GM12878 (cell line): Measurements from ENCODE around the gene LAMC3. TPM values are rescaled to one million over a fixed set of nuclear protein-coding genes. Genes with fewer than 3 reads are reported as not detected.

Experiments used
- ATAC-seq: fragments of 200-7000 bp; cut with Tn5 transposase; 3 replicates; pipeline ENCODE4 v1.9.1; 2020; ENCODE audit warnings: mild to moderate bottlenecking, moderate library complexity
- BruUV-seq: library from RNA; stranded (reverse); fragments of 400-500 nt; replicated peaks from 2 replicates; lab custom pipeline; 2021; lab: Mats Ljungman, UMichigan
- CTCF ChIA-PET: fragments of 300-600 bp; sonication (Branson Sonifier 250); formaldehyde crosslinking; extraction: SDS; loops from one replicate; lab custom pipeline; 2021; ENCODE audit warnings: inconsistent platforms; lab: Yijun Ruan, JAX
- POLR2A ChIA-PET: fragments of 350-600 bp; formaldehyde crosslinking; extraction: SDS; loops from one replicate; lab custom pipeline; 2021; ENCODE audit warnings: inconsistent platforms; lab: Charles Lee
- RAD21 ChIA-PET: fragments of 300-600 bp; sonication (Branson Sonifier 250); formaldehyde crosslinking; loops from one replicate; lab custom pipeline; 2023; ENCODE audit warnings: antibody characterized with exemption; ENCODE audit not compliant: unreplicated experiment; lab: Charles Lee
- SMC1A ChIA-PET: fragments of 300-600 bp; sonication (Branson Sonifier 250); formaldehyde crosslinking; loops from one replicate; lab custom pipeline; 2023; ENCODE audit not compliant: unreplicated experiment, uncharacterized antibody; lab: Charles Lee
- DNase-seq: peaks from one replicate; pipeline ENCODE4 v3.0.0-alpha.2; 2011; ENCODE audit warnings: low read depth, low spot score
- FAIRE-seq: peaks from 3 replicates; lab custom pipeline; 2011; peaks lifted over from hg19 to GRCh38; lab: Jason Lieb, UNC
- H2AFZ ChIP-seq: 2 replicates; pipeline ENCODE4 v1.6.0; 2011; ENCODE audit warnings: low read depth, low read length, control low read depth; ENCODE audit not compliant: control insufficient read depth
- H3K27ac ChIP-seq: 2 replicates; pipeline ENCODE4 v1.5.1; 2011; ENCODE audit warnings: control low read depth; ENCODE audit not compliant: control insufficient read depth, insufficient read depth
- H3K27me3 ChIP-seq, 2 experiments: replicated peaks in 1 of 2; 2 replicates each; pipeline versions ENCODE4 v1.6.0 to v1.6.1; 2011; ENCODE audit warnings: low read length in 1 of 2; ENCODE audit not compliant: control insufficient read depth in 2 of 2, insufficient read depth in 2 of 2
- H3K36me3 ChIP-seq, 2 experiments: 2 replicates each; pipeline ENCODE4 v1.5.1; 2011; ENCODE audit warnings: low read length in 1 of 2; ENCODE audit not compliant: control insufficient read depth in 2 of 2, insufficient read depth in 2 of 2
- H3K4me1 ChIP-seq: 2 replicates; pipeline ENCODE4 v1.6.1; 2011; ENCODE audit warnings: mild to moderate bottlenecking, low read length, moderate library complexity, mixed read lengths; ENCODE audit not compliant: control insufficient read depth, insufficient read depth
- H3K4me2 ChIP-seq: 2 replicates; pipeline ENCODE4 v1.6.0; 2011; ENCODE audit warnings: control low read depth; ENCODE audit not compliant: control insufficient read depth, insufficient read depth
- H3K4me3 ChIP-seq: fragments of 200-600 bp; sonication (generic); 2 replicates; pipeline ENCODE4 v1.5.1; 2016
- H3K79me2 ChIP-seq: 2 replicates; pipeline ENCODE4 v1.6.0; 2011; ENCODE audit warnings: low read length; ENCODE audit not compliant: control insufficient read depth, insufficient read depth
- H3K9ac ChIP-seq: 2 replicates; pipeline ENCODE4 v1.8.0; 2011; ENCODE audit warnings: low read length, control low read depth, mixed read lengths; ENCODE audit not compliant: control insufficient read depth, insufficient read depth
- H3K9me3 ChIP-seq: replicated peaks from 3 replicates; pipeline ENCODE4 v1.5.1; 2011; ENCODE audit warnings: mild to moderate bottlenecking, low read length; ENCODE audit not compliant: control insufficient read depth, insufficient read depth
- H4K20me1 ChIP-seq: 2 replicates; pipeline ENCODE4 v1.6.0; 2011; ENCODE audit not compliant: control insufficient read depth, insufficient read depth
- CEBPZ ChIP-seq: fragments of 150-350 bp; IDR thresholded peaks from 2 replicates; pipeline ENCODE4 v1.6.1; 2016; ENCODE audit warnings: low read depth, low read length
- CHD1 ChIP-seq: IDR thresholded peaks from 2 replicates; pipeline ENCODE4 v1.6.1; 2012; ENCODE audit warnings: low read depth, low read length, improper control_type of control experiment
- CHD4 ChIP-seq: fragments of 200-600 bp; sonication (generic); IDR thresholded peaks from 2 replicates; pipeline ENCODE4 v1.6.1; 2016; ENCODE audit warnings: mild to moderate bottlenecking
- KLF5 ChIP-seq: fragments of 450-650 bp; IDR thresholded peaks from 2 replicates; pipeline ENCODE4 v1.6.1; 2014; ENCODE audit warnings: mild to moderate bottlenecking; ENCODE audit not compliant: partially characterized antibody
- NFYA ChIP-seq: IDR thresholded peaks from 2 replicates; pipeline ENCODE4 v1.6.1; 2011; ENCODE audit warnings: low read depth, mild to moderate bottlenecking, low read length, improper control_type of control experiment, borderline replicate concordance
- NKRF ChIP-seq: fragments of 450-650 bp; conservative IDR thresholded peaks from 2 replicates; pipeline ENCODE4 v1.6.1; 2017; ENCODE audit warnings: mild to moderate bottlenecking, moderate library complexity
- NRF1 ChIP-seq: conservative IDR thresholded peaks from 2 replicates; pipeline ENCODE4 v1.6.1; 2011; ENCODE audit warnings: mild to moderate bottlenecking, low read depth, low read length, improper control_type of control experiment
- PBX3 ChIP-seq: IDR thresholded peaks from 2 replicates; pipeline ENCODE4 v1.6.1; 2011; ENCODE audit warnings: mild to moderate bottlenecking, low read depth, low read length, moderate library complexity; ENCODE audit not compliant: insufficient replicate concordance
- PKNOX1 ChIP-seq: fragments of 450-650 bp; IDR thresholded peaks from 2 replicates; pipeline ENCODE4 v1.6.1; 2016; ENCODE audit warnings: mild to moderate bottlenecking
- STAT1 ChIP-seq: fragments of 450-650 bp; conservative IDR thresholded peaks from 2 replicates; pipeline ENCODE4 v1.6.1; 2014; ENCODE audit warnings: antibody characterized with exemption, mild to moderate bottlenecking
- USF2 ChIP-seq: IDR thresholded peaks from 2 replicates; pipeline ENCODE4 v1.6.1; 2011; ENCODE audit warnings: low read depth, low read length, improper control_type of control experiment, borderline replicate concordance
- ZNF384 ChIP-seq: IDR thresholded peaks from 2 replicates; pipeline ENCODE4 v1.6.1; 2012; ENCODE audit warnings: low read depth, mild to moderate bottlenecking, low read length, improper control_type of control experiment, borderline replicate concordance
- WGBS: methylation state at CpG from one replicate; pipeline ENCODE4 v1.1.6; 2016; ENCODE audit warnings: low lambda C conversion rate; ENCODE audit not compliant: insufficient replicate concordance, insufficient coverage; ENCODE audit errors: missing lambda C conversion rate; 5-methylcytosine and 5-hydroxymethylcytosine counted together
- in situ Hi-C: fragments of 300-500 bp; cut with MboI; formaldehyde crosslinking; loops from 9 replicates; pipeline ENCODE4 v1.14.3; 2018; ENCODE audit warnings: mixed read lengths
- intact Hi-C: fragments of 100-400 bp; cut with micrococcal nuclease; formaldehyde crosslinking; loops from one replicate; pipeline ENCODE4 v1.14.2; 2022; ENCODE audit not compliant: unreplicated experiment
- polyA plus RNA-seq, 11 experiments: library from polyadenylated mRNA; depleted of rRNA in 4 of 11; unstranded in 6 of 11; stranded (reverse) in 5 of 11; fragments of >200 nt; fragmentation: Nextera tagmentation in 4 of 11; fragmentation: Illumina TruSeq in 1 of 11; extraction: Ambion mirVana in 4 of 11; extraction: Trizol in 1 of 11; gene quantifications; 1 replicate in 1 of 11; 2 replicates in 10 of 11; pipeline versions ENCODE4 v1.2.1 to v1.2.3, GENCODE V29; 2011 to 2016; ENCODE audit warnings: inconsistent platforms in 2 of 11, missing spikeins in 2 of 11, low read depth in 1 of 11
- total RNA-seq, 4 experiments: library from RNA; depleted of rRNA in 3 of 4; stranded (reverse); fragments of >200 nt in 3 of 4; fragmentation: Illumina TruSeq in 1 of 4; extraction: Trizol in 1 of 4; gene quantifications; 2 replicates each; pipeline versions ENCODE4 v1.2.1 to v1.2.3, GENCODE V29; 2013 to 2021

The LAMC3 gene
- total and polyA plus RNA-seq, 10 of the 15 experiments (the other 5 are each of a cell fraction or from before 2014, with no cell fraction given), result under 0.01 to 0.08 TPM; not detected in 8

- TF ChIP-seq CEBPZ, result no peak
- TF ChIP-seq, all 136 proteins: peak for 0
Measured at GRCh38 chr9:131027872-131028179, 18.9 kb downstream of the LAMC3 start (continued).

- DNase-seq (no peak), ATAC-seq (no peak), FAIRE-seq (no peak)
- Histone ChIP-seq H3K36me3 (no peaks in the 10 kb centered on the region), H3K9ac (no peak overlapping the region), H3K4me2 (no peak overlapping the region), H3K27ac (no peak overlapping the region), H2AFZ (no peak overlapping the region), H3K79me2 (no peaks in the 10 kb centered on the region), H3K4me1 (no peaks in the 10 kb centered on the region), H3K27me3 (peaks cover 0 to 2% of the 10 kb centered on the region in 2 experiments; a peak in 2 of 4 replicates), H3K9me3 (no peaks in the 10 kb centered on the region), H3K4me3 (no peak overlapping the region), H4K20me1 (no peaks in the 10 kb centered on the region)
- RAD21 ChIA-PET, result no interaction called here
- POLR2A ChIA-PET, result no interaction called here
- BruUV-seq, result no TSS peak
- intact Hi-C loops (no loop called here), in situ Hi-C loops (no loop called here)
- CTCF ChIA-PET, result no interaction called here
- 41% methylated on average over 24 of the region's 24 CpGs for WGBS
- SMC1A ChIA-PET, result no interaction called here
- TF ChIP-seq CHD4, result no peak
- TF ChIP-seq STAT1, result no peak
- no peak for TF ChIP-seq NRF1
- no peak for TF ChIP-seq NFYA
- TF ChIP-seq PKNOX1, result no peak
- TF ChIP-seq PBX3, result no peak
- no peak for TF ChIP-seq ZNF384
- no peak for TF ChIP-seq CHD1
- no peak for TF ChIP-seq NKRF
- no peak for TF ChIP-seq KLF5
- TF ChIP-seq USF2, result no peak
Measured at GRCh38 chr9:131028221-131028884, 19.4 kb downstream of the LAMC3 start.
